GM18502 (cell line): ENCODE data around the gene LHX3.

ENCODE experiments used
- ATAC-seq: cut with Tn5 transposase; IDR thresholded peaks from one replicate; pipeline ENCODE4 v1.9.1; 2021; ENCODE audit warnings: mild to moderate bottlenecking; ENCODE audit not compliant: unreplicated experiment, poor library complexity

Gene LHX3

GRCh38 chr9:136228107-136228875 is 23.4 kb upstream of the LHX3 start:
- no peak for ATAC-seq

DNA sequence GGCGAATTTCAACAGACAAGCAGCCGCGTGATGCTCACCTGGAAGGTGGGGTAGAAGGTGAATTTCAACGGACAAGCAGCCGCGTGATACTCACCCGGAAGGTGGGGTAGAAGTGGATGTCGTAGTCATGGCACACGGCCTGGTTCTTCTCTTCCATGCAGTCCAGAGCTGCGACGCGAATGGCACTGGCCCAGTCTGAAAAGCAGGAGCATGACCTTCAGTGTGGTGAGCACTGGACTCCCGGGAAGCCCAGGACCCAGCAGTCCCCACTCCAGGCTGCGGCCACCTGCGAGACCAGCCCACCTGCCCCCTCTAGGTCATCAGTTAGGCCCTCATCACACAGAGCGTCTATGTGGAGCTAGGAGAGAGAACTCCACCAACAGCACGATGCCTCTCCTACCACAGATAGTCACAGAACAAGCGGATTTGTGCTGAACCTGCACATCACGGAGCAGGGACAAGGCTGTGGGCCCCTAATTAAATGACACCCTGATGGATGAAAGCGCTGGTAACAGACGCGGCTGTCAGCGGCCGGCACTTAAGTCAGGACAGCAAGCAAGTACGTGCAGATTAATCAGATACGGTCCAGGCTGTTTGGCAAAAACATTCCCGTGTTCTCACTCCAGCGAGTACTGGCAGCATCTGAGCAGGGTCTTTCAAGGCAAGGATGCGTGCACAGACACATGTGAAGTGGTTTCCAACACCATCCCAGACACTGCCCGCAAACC is 21.9 kb upstream of the LHX3 start:
- no peak for ATAC-seq

GRCh38 chr9:136225748-136226679 is 21.1 kb upstream of the LHX3 start:
- ATAC-seq = peak; percentile 76

DNA sequence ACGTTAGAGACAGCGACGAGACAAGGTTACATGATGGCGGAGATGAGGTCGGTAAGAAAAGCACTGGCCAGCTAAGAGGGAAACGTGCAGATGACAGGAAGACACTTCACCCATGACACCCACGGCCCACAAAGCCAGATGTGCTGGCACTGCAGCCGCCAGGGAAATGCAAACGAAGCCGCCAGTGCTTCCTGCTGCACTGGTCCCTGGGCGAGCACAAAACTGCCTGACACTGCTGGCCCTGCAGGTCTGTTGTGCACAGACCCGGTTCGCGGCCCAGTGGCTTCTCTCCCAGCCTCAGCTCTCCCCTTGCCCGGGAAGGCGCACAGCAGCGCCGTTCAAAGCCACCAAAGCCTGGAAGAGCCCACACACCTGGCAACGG is 20.4 kb upstream of the LHX3 start:
- ATAC-seq = peak; percentile 55

GRCh38 chr9:136223871-136224640 is 19.1 kb upstream of the LHX3 start:
- ATAC-seq = no peak

DNA sequence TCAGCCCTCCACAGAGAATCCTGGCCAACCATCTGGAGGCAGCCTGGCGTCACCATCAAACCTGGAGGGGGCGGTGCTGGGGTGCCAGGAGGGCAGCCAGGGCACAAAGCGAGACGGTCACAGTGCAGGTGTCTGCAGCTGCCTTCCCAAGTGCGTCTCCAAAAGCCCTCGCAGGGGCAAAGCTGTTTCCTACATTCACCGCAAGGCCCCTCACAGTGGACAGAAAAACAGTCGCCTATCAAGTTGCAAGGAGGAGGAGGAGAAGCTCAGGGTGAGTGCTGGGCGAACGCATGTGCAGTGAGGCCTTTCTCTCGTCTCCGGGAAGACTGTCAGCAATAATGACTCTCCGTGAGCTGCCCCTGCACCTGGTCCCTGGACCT is 18.0 kb upstream of the LHX3 start:
- no peak for ATAC-seq

- no peak for ATAC-seq
These were observed 17.4 kb upstream of the LHX3 start for GRCh38 chr9:136222166-136222905.

DNA sequence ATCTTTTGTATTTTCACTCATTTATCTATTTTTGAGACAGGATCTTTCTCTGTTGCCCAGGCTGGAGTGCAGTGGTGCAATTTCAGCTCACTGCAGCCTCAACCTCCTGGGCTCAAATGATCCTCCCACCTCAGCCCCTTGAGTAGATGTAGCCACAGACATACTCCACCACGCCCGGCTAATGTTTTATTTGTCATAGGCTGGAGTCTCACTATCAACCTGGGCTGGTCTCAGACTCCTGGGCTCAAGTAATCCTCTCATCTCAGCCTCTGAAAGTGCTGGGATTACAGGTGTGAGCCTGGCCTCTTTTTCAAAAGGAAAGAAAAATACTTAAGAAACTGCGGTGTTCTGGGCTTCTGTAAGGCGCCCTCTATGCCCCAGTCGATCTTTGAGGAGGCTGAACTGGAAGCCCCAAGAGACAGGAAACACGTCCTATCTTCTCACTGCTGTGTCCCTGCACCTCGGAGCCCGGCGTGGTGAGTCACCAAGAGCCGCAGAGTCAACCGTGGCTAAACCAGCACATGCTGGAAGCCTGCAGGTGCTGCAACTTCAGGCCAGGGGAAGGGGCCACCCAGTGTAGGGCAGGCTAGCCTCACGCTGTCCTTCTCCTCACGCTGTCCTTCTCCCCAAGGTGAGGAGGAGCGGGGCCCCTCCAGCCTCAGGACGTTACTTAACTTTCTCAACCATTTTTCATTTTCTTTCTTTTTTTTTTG is 15.2 kb upstream of the LHX3 start:
- ATAC-seq = no peak

DNA sequence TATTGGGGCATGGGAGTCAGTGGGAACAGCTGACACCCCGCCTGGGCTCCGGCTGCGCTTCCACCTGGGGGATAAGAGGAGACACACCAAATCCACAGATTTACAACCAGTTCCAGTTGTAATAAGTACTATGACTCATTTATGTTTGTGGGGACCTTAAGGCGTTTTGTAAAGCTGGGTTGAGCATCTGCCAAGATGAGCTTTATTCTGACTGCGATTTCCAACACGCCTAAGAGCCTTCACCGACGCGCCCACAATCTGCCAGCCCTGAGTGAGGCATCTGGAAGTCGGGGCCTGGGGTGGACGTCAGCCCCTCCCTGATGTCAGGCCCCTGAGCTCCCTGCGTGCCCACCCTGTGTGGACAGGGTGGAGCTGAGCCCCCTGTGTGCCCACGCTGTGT is 14.3 kb upstream of the LHX3 start:
- no peak for ATAC-seq

DNA sequence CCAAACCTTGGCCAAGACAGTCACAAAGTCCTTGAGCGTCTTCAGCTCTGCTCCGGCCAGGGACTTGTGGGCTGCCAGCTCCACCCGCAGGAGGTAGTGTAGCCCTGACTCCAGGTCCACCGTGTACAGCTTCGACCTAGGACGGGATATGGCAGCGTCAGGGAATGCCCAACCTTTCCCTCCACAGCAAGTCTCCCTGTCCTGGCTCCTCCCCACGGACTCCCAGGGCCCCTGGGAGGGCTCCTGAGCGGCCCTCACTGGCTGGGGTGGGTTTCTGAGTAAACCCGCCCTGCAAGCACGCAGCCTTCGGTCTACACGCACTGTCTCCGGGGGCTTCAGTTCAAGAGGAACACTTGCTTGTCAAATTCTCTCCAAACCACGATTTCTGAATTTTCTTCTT is 13.7 kb upstream of the LHX3 start:
- no peak for ATAC-seq

- no peak for ATAC-seq
These were observed 13.3 kb upstream of the LHX3 start for GRCh38 chr9:136218271-136218670.

DNA sequence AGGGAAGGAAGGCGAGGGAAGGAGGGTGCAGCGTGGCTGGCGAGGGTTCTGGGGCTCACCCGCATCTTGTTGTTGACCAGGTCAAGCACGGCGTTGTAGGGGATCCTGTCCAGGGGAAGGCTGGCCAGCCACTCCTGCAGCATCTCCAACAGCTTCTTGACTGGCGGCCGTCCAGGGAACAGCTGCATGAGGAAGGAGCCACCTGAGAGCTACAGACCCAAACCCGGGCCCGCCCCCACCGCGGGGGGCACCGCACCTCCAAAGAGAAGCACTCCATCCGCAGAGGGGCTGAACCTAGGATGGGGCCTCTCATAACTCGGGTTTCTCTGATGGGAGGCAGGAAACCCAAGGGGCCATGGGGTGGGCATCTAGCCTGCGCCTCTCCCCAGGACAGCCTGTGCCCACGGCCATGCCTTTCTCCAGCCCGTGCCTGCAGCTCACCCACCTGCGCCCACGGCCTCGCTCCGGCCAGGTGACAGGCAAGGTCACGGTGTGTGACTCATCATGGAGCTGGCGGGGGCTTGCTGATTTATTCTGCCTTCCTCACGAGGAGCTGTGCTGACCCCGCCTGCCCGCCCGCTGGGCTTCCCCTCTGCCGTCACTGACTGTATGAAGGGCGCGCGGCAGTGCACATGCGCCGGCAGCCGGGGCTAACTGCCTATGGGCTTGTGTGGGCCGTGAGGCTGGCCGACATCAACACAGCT is 11.8 kb upstream of the LHX3 start:
- ATAC-seq = no peak

DNA sequence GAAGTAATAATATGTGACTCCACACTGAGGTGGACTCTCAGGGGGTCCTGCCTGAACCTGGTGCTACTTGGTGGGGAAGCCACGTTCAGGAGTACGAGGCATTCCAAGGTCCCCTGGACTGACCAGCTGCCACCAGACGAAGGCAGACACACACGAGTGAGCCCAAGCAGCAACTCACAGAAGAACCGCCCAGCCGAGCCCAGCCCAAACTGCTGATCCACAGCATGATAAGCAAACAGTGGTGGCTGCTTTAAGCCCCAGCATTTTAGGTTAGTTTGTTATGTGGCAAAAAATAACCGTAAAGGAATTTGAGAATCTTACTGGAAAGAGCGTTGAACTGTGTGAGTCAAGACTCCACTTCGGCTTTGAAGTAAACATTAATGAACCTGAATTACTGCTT is 8.8 kb upstream of the LHX3 start:
- ATAC-seq = no peak

DNA sequence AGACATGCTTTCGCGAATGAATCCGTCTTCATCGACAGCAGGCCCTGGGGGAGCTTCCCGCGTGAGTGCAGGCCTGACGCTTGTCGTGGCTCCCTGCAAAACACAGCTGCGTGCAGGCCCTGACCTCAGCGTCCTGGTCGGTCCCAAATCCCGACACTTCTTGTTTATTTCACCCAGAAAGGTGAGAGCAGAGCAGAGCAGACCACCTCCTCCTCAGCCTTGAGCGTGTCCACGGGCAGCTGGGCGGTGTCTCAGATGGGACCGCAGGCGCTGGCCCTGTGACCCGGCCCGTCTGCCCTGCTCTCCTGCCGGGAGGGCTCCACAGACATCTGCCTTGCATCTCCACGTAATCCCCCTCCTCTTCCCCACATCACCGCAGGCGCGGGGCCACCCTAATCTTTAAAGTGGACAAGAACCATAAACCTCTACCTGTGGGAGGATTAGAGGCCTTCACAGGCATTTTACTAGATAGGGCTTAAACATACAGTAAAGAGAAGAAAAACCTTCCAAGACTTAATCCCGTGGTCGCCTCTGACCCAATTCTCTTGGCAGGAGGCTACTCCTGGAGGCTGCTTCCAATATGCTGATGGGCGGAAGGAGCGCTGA is 7.5 kb upstream of the LHX3 start:
- ATAC-seq = no peak

DNA sequence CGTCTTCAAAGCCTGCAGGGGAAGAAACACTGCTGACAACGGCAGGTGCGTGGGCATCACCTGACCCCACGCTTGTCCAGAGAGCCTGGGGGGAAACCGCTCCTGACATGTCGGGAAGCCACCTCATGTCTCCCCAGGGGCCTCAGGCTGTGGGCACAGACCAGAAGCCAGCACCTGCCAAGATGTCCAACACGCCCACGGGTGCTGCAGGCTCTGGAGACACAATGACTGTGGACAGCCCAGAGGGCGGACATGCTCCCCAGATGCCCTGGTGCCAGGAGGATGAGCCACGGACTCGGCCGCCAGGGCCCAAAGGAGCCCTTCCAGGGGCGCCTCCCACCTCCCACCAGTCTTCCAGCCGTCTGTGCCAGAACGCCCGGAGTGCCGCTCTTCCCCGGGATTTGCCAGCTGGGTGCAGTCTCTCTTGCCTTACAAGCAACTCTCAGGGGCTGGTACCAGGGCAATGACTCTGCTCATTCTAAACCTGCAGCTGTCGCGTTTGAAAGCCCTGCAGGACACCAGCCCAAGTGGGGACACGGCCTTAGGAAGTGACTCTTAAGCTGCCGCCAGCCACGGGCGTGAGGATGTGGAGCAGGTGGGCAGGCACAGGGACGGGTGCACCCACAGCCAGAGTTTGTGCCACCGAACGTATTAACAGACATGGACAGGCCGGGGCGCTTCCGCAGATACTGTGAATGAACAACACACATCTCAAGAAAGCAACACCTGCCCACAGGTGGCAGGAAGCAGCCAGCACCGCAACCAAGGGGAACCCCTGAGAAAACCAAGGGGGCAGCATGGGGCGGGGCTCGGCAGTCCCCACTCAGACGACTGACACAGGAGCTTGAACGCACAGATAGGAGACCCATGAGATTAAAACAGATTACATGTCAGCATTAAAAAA is 6.8 kb upstream of the LHX3 start:
- no peak for ATAC-seq

DNA sequence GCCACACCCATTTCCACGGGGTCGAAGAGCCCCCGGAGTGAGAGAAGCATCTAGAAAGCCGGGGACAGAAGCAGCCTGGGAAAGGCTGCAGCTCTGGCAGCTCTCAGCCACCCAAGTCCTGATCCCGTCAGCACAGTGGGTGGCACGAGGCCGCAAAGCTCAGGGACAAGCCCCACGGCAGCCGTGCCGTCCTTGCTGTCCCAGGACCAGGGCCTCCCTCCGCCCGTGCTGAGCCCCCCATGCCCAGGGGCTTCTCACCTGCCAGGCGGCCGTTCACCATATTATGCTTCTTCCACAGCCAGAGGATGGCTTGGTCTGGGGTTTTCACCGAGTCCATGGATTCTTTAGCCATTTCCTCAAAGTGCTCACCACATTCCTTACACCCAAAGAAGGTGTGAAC is 6.1 kb upstream of the LHX3 start:
- ATAC-seq = no peak

- ATAC-seq = no peak
These were observed 5.3 kb upstream of the LHX3 start for GRCh38 chr9:136210276-136210675.
